Psoas muscle (tissue), 8 donors: ENCODE data around the gene USP48. TPM values are rescaled to one million over a fixed set of nuclear protein-coding genes. Genes with fewer than 3 reads are reported as not detected.

Source experiments
- ATAC-seq, 4 donors: fragments of 200-7000 bp; cut with Tn5 transposase; one replicate each; pipeline ENCODE4 v1.9.1; 2020; ENCODE audit warnings: moderate library complexity in 3 of 4, mild to moderate bottlenecking in 2 of 4
- DNase-seq, 2 donors: peaks; one replicate each; pipeline ENCODE4 v3.0.0-alpha.2; 2020
- H3K27ac ChIP-seq: fragments of 200-600 bp; one replicate; pipeline ENCODE4 v1.8.0; 2022
- H3K27me3 ChIP-seq, 3 donors: fragments of 200-600 bp in 1 of 3; one replicate each; pipeline versions ENCODE4 v1.6.1 to v1.8.0; 2013 to 2022; ENCODE audit warnings: low read length in 2 of 3, mild to moderate bottlenecking in 2 of 3, moderate library complexity in 1 of 3; ENCODE audit not compliant: insufficient read depth in 3 of 3
- H3K36me3 ChIP-seq, 2 donors: fragments of 200-600 bp in 1 of 2; one replicate each; pipeline versions ENCODE4 v1.6.1 to v1.8.0; 2013 to 2022; ENCODE audit warnings: low read depth in 1 of 2, mild to moderate bottlenecking in 1 of 2, moderate library complexity in 1 of 2; ENCODE audit not compliant: insufficient read depth in 1 of 2
- H3K4me1 ChIP-seq: fragments of 200-600 bp; one replicate; pipeline ENCODE4 v1.8.0; 2022
- H3K4me3 ChIP-seq: fragments of 200-600 bp; one replicate; pipeline ENCODE4 v1.8.0; 2022; ENCODE audit warnings: mild to moderate bottlenecking
- H3K9me3 ChIP-seq: fragments of 200-600 bp; one replicate; pipeline ENCODE4 v1.8.0; 2022
- WGBS, 3 donors: extraction: QIAGEN DNeasy Blood & Tissue Kit; methylation state at CpG; one replicate each; pipeline versions ENCODE4 v1.1.6 to v1.1.7; 2013; 5-methylcytosine and 5-hydroxymethylcytosine counted together
- intact Hi-C, 2 donors: fragments of 100-400 bp; cut with DNase I; formaldehyde crosslinking; loops; one replicate each; pipeline versions ENCODE4 v1.11.0 to v1.14.2; 2022
- polyA plus RNA-seq, 3 donors: library from polyadenylated mRNA; stranded (reverse); fragments of 200-250 nt; gene quantifications; one replicate each; pipeline ENCODE4 v1.2.3, GENCODE V29; 2013
- total RNA-seq, 4 donors: library from RNA; stranded (reverse); fragmentation: NEBNext Ultra II Directional in 2 of 4; extraction: Animal tissue kit (Norgen Biotek cat#: 25700) in 2 of 4; gene quantifications; one replicate each; pipeline versions ENCODE4 v1.2.1 to v1.2.4, GENCODE V29; 2021 to 2023
- TF ChIP-seq, protein P1 (sequence below): fragments of 200-600 bp; IDR thresholded peaks from one replicate; pipeline ENCODE4 v1.8.0; 2022; ENCODE audit warnings: antibody characterized with exemption
- donor health status: healthy with polysubstance abuse.
- donor health status: DM: no; HTN: no; CAD: no; lungs with moderate emphysema.
- donor health status: Bipolar disorder and iron deficiency.
- donor health status: healthy.
- donor health status: DM: yes; HTN: yes; CAD: no.
- donor health status: DM: no; HTN: no; CAD: no.
- donor health status: DM: no; HTN: no; CAD: no.
- donor health status: DM: yes; HTN: yes; CAD: no.

The USP48 gene
- total and polyA plus RNA-seq, 7 donors, result 9.7 to 35.9 (median 20.3) TPM

DNA sequence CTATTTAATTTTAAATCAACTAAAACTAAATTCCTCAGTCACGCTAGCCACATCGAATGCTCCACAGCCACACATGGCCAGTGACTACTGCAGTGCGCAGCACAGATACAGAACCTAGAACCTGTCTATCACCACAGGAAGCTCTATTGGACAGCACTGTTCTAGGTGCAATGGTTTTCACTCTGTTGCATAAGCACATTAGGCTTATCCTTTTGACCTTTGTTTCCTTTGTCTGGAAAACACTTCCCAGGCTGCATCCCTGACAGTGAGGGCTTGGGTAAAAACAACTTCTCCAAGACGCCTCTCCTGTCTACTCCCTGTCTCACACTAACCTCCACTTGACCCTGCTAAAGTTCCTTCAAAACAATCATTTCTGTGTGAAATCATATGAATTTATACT lies 80.2 kb downstream of the USP48 start:
- 93 to 96% (median 94%) methylated on average over 4 of the region's 4 CpGs for WGBS, 3 donors
- no peak for ATAC-seq

DNA sequence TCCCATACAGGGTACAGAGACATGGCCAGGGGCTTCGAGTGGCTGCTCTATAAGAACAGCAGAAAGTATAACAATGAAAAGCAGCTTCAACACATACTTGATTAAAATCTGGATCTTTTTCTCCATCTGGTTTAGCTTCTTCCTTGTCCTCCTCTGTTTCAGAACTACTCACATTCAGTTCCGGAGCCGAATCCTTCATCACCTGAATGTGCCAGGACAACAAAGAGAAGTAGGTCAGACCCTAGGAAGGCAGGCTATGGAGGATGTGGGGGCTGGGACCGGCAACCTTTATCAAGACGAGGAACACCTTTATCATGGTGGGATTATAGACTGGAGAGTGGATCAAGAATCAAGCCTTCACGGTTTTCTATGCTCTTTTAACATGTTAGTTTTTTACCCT lies 81.5 kb downstream of the USP48 start:
- no peak for ATAC-seq
- TF ChIP-seq, protein P1, sequence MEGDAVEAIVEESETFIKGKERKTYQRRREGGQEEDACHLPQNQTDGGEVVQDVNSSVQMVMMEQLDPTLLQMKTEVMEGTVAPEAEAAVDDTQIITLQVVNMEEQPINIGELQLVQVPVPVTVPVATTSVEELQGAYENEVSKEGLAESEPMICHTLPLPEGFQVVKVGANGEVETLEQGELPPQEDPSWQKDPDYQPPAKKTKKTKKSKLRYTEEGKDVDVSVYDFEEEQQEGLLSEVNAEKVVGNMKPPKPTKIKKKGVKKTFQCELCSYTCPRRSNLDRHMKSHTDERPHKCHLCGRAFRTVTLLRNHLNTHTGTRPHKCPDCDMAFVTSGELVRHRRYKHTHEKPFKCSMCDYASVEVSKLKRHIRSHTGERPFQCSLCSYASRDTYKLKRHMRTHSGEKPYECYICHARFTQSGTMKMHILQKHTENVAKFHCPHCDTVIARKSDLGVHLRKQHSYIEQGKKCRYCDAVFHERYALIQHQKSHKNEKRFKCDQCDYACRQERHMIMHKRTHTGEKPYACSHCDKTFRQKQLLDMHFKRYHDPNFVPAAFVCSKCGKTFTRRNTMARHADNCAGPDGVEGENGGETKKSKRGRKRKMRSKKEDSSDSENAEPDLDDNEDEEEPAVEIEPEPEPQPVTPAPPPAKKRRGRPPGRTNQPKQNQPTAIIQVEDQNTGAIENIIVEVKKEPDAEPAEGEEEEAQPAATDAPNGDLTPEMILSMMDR, result no peak
- Histone ChIP-seq H3K27ac (no peak overlapping the region), H3K4me3 (no peak overlapping the region), H3K36me3 (peaks cover 3 to 83% of the 10 kb centered on the region in 2 donors), H3K4me1 (no peaks in the 10 kb centered on the region), H3K27me3 (no peaks in the 10 kb centered on the region), H3K9me3 (no peaks in the 10 kb centered on the region)
- intact Hi-C loops, result no loop called here
- DNase-seq, result no peak
- 89 to 94% (median 90%) methylated on average over 6 of the region's 6 CpGs for WGBS, 3 donors

More for the DNA sequence above, 80.2 kb downstream of the USP48 start:
- TF ChIP-seq, protein P1, result no peak
- no peaks in the 10 kb centered on the region for H3K27me3 ChIP-seq
- no peaks in the 10 kb centered on the region for H3K9me3 ChIP-seq
- intact Hi-C loops, result no loop called here
- H3K4me1 ChIP-seq, result no peaks in the 10 kb centered on the region
- no peak overlapping the region for H3K27ac ChIP-seq
- H3K4me3 ChIP-seq, result no peak overlapping the region
- no peak for DNase-seq
- H3K36me3 ChIP-seq, result peaks cover 3 to 79% of the 10 kb centered on the region in 2 donors

DNA sequence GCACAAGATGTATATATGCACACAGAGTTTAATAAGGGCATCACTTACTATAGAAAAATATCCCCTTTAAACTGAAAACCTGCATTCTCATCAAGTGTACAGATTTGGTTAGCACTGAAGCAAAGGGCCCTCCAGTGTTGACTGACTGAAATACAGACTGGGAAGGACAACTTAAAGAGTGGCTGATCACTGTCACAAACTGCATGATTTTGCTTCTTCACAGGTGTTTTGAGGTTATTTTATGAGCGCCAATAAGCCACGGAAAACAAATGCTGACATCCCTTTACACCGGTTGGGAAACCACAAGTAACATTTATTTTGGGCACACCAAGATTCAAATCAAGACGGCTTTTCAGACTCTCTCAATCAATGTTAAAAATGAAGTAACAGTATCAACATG lies 82.9 kb downstream of the USP48 start:
- H3K4me3 ChIP-seq, result no peak overlapping the region
- no peak for ATAC-seq
- H3K4me1 ChIP-seq, result no peaks in the 10 kb centered on the region
- no peak overlapping the region for H3K27ac ChIP-seq
- no peaks in the 10 kb centered on the region for H3K27me3 ChIP-seq
- DNase-seq, result no peak
- peaks cover 3 to 83% of the 10 kb centered on the region in 2 donors for H3K36me3 ChIP-seq
- no peaks in the 10 kb centered on the region for H3K9me3 ChIP-seq
- TF ChIP-seq, protein P1, result no peak
- intact Hi-C loops, result no loop called here
- 91 to 96% (median 93%) methylated on average over 4 of the region's 4 CpGs for WGBS, 3 donors

DNA sequence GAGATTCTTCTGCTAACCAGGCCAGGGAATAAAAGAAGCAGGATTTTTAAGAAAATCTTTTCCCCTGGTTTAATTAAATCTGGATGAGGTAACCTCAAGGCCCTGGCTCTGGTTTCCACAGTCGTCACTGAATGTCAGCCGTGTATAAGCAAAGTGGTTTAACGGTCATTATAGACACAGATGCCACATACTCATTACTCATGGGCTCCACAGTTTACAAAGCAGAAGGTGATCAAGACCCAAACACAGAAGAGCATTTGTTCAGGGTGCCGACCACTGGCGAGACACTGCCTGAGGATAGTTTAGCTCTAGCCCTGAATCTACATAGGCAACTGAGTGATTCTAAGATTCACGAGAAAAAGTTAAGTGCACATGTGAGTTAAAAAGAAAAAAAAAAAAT lies 86.0 kb downstream of the USP48 start:
- no peak for ATAC-seq
- Histone ChIP-seq H3K9me3 (no peaks in the 10 kb centered on the region), H3K27ac (no peak overlapping the region), H3K4me1 (no peaks in the 10 kb centered on the region), H3K27me3 (no peaks in the 10 kb centered on the region), H3K36me3 (peaks cover 0 to 83% of the 10 kb centered on the region in 2 donors), H3K4me3 (no peak overlapping the region)
- TF ChIP-seq, protein P1, result no peak
- 84 to 89% (median 89%) methylated on average over 6 of the region's 6 CpGs for WGBS, 3 donors
- no peak for DNase-seq
- intact Hi-C loops, result no loop called here

DNA sequence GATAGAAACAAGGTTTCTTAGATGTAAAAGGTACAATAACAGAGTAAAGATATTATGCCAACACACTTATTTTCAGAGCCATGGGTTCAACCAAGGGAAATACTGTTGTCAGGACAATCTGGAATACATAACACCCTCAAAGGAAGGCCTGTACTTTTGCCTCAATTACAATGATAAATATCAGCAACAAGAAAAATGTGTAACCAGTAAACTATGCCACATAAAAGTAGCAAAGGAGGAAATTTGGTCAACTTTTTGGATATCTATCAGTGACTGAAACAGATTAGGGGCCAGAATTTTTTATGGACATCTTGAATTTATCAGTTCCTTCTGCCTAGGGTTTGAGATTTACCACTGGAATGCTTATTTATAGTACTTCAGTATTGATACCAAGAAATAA lies 89.2 kb downstream of the USP48 start:
- Histone ChIP-seq H3K27ac (no peak overlapping the region), H3K27me3 (no peaks in the 10 kb centered on the region), H3K4me3 (no peak overlapping the region), H3K4me1 (no peaks in the 10 kb centered on the region), H3K36me3 (peaks cover 6 to 83% of the 10 kb centered on the region in 2 donors), H3K9me3 (no peaks in the 10 kb centered on the region)
- DNase-seq, result no peak
- TF ChIP-seq, protein P1, result no peak
- ATAC-seq, result no peak
- intact Hi-C loops, result no loop called here
